SU-DHL-6 (cell line): ENCODE results near the gene FAM107B.

Experiments used
- EZH2phosphoT487 ChIP-seq: fragments of 200-600 bp; sonication (generic), shearing (Covaris generic); conservative IDR thresholded peaks from 2 replicates; pipeline ENCODE4 v1.6.1; 2018; ENCODE audit warnings: mild to moderate bottlenecking, antibody characterized with exemption, low read length, moderate library complexity, mixed read lengths
- TF ChIP-seq, protein P1 (sequence below): fragments of 200-600 bp; sonication (generic); IDR thresholded peaks from one replicate; pipeline ENCODE4 v1.5.1; 2017; ENCODE audit warnings: antibody characterized with exemption, mild to moderate bottlenecking, low read length, moderate library complexity; ENCODE audit not compliant: insufficient read depth, poor library complexity, severe bottlenecking

DNA sequence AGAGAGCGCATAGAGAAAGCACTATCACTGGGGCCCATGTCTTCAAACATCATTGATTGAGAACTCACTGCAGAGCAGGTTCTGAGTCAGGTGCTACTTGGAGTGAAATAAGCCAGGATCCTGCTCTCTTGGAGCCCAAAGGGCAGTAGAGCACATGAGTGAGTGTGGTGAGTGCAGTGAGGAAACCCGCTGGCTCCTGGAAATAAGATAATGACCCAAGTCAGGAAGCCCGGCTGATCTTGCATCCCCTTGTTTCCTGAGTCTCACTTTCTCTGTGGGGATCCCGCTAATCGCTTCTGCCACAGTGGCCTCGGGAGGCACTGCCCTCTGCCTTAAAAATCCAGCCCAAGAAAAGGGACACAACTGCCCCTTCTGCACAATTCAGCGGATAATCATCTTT lies 7.1 kb upstream of the FAM107B start:
- TF ChIP-seq, protein P1, sequence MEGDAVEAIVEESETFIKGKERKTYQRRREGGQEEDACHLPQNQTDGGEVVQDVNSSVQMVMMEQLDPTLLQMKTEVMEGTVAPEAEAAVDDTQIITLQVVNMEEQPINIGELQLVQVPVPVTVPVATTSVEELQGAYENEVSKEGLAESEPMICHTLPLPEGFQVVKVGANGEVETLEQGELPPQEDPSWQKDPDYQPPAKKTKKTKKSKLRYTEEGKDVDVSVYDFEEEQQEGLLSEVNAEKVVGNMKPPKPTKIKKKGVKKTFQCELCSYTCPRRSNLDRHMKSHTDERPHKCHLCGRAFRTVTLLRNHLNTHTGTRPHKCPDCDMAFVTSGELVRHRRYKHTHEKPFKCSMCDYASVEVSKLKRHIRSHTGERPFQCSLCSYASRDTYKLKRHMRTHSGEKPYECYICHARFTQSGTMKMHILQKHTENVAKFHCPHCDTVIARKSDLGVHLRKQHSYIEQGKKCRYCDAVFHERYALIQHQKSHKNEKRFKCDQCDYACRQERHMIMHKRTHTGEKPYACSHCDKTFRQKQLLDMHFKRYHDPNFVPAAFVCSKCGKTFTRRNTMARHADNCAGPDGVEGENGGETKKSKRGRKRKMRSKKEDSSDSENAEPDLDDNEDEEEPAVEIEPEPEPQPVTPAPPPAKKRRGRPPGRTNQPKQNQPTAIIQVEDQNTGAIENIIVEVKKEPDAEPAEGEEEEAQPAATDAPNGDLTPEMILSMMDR: no peak
- TF ChIP-seq EZH2phosphoT487: no peak
